Adipose tissue (tissue), 3 donors: Measurements from ENCODE around the gene KDM3B. TPM values are rescaled to one million over a fixed set of nuclear protein-coding genes. Genes with fewer than 3 reads are reported as not detected.
A peak's percentile ranks its signal among the peaks of the same experiment; 100 is the strongest.

Experiments
- H3K27ac ChIP-seq: one replicate; pipeline ENCODE4 v1.5.1; 2013; ENCODE audit warnings: low read depth, low read length
- WGBS, 3 donors: extraction: QIAGEN DNeasy Blood & Tissue Kit; methylation state at CpG; one replicate each; pipeline ENCODE4 v1.1.7; 2013; 5-methylcytosine and 5-hydroxymethylcytosine counted together
- polyA plus RNA-seq, 3 donors: library from polyadenylated mRNA; stranded (reverse); fragments of 200-250 nt; gene quantifications; one replicate each; pipeline ENCODE4 v1.2.3, GENCODE V29; 2013
- donor health status: healthy with polysubstance abuse.
- donor health status: Bipolar disorder and iron deficiency.
- donor health status: healthy.

Gene KDM3B
- polyA plus RNA-seq, 3 donors: 14.2 to 26.7 (median 22.9) TPM

GRCh38 chr5:138340008-138340407 lies 12.5 kb upstream of the KDM3B start:
- 76 to 92% (median 89%) methylated on average over 3 of the region's 3 CpGs for WGBS, 3 donors
- H3K27ac ChIP-seq: no peak overlapping the region

GRCh38 chr5:138344887-138345622 lies 7.4 kb upstream of the KDM3B start:
- WGBS, 3 donors: 97% methylated on average over 29 to 32 of the region's 32 CpGs
- no peak overlapping the region for H3K27ac ChIP-seq

- 90 to 96% (median 95%) methylated on average over 14 of the region's 14 CpGs for WGBS, 3 donors
Observed at GRCh38 chr5:138346889-138347288, 5.6 kb upstream of the KDM3B start.

GRCh38 chr5:138349852-138350562 lies 2.5 kb upstream of the KDM3B start:
- no peak overlapping the region for H3K27ac ChIP-seq
- 76 to 90% (median 88%) methylated on average over 1 of the region's 1 CpG for WGBS, 3 donors

More at GRCh38 chr5:138346889-138347288, 5.6 kb upstream of the KDM3B start:
- no peak overlapping the region for H3K27ac ChIP-seq

- no peak overlapping the region for H3K27ac ChIP-seq
Observed at GRCh38 chr5:138350563-138350890, 2.0 kb upstream of the KDM3B start.

DNA sequence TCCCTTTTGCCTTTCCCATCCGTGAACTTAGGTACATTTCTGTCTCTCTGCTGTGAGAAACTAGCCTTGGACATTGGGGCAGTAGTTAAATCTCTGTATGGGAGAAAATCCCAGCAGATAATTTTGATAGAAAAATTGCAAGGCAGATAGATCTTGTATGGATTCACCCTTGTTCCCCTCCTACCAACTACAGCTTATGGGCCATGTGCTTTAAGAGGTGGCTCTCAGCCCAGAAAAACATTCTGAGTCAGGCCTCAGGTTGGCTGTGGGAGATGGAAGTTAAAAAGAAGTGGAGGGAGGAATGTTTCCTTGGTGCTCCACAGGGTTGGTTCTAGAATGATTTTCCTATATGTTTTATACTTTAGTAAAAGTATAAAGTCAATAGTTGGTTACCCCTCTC lies 1.4 kb upstream of the KDM3B start:
- no peak overlapping the region for H3K27ac ChIP-seq
- 83 to 97% (median 94%) methylated on average over 1 of the region's 1 CpG for WGBS, 3 donors

DNA sequence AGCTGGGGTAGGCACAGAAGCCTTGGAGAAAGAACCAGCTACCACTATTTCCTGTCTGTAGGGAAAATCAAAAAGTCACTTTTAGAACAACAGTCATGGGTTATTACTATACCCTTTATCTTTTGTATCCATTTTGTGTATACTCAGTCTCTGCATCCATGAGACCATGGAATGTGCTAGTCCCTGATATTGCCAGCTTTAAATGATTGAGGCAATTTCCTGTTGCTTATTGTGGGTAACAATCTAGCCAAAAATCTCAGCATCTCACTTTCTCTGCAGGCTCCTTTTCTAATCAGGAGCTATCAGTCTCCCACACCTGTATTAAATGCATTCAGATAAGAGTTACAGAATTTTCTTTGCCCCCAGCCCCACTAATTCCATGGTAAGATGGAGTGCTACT lies 968 bp upstream of the KDM3B start:
- H3K27ac ChIP-seq: no peak overlapping the region

DNA sequence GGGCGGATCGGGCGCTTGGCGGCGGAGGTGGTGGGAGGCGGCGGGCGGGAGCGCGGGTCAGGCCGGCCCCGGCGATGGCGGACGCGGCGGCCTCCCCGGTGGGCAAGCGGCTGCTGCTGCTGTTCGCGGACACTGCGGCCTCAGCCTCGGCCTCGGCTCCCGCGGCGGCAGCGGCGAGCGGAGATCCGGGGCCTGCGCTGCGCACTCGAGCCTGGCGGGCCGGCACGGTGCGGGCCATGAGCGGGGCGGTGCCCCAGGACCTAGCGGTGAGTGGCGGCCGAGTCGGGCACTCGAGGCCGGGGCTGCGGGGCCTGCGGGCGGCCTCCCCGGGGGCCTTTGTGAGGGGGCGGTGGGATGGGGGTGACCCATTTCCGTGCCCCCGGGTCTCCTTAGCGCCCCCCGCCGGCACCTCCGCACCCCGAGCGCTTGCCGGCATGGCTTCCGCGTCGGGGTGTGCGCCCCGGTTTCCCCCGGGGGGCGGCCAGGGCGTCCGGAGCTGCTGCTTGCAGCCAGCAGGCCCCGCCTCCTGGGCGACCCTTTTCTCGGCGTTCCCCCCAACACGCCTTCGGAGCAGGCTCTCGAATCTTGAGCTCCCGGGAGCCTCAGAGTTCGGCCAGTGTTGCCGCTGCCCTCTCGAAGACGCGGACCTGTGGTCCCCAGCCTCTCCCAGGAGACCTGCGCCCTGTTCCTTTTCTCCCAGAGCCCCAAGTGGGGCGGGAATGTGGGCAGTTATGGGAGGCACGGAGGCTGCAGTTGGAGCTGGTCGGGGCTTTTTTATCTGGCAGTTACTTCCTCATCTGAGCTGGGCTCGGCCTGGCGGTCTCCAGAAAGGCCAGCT lies 456 bp downstream of the KDM3B start:
- peak overlapping the region; percentile 71 for H3K27ac ChIP-seq
- WGBS, 3 donors: 0 to 1% (median 1%) methylated on average over 53 to 88 of the region's 88 CpGs

- peak overlapping the region; percentile 71 for H3K27ac ChIP-seq
- 0 to 1% (median 1%) methylated on average over 11 of the region's 11 CpGs for WGBS, 3 donors
Observed at GRCh38 chr5:138353560-138354080, 1.1 kb downstream of the KDM3B start.

- 13 to 22% (median 15%) methylated on average over 5 of the region's 5 CpGs for WGBS, 3 donors
Observed at GRCh38 chr5:138354387-138354786, 1.9 kb downstream of the KDM3B start.

GRCh38 chr5:138354926-138355378 lies 2.5 kb downstream of the KDM3B start:
- 24 to 32% (median 26%) methylated on average over 6 of the region's 6 CpGs for WGBS, 3 donors
- H3K27ac ChIP-seq: no peak overlapping the region

More at GRCh38 chr5:138354387-138354786, 1.9 kb downstream of the KDM3B start:
- no peak overlapping the region for H3K27ac ChIP-seq

DNA sequence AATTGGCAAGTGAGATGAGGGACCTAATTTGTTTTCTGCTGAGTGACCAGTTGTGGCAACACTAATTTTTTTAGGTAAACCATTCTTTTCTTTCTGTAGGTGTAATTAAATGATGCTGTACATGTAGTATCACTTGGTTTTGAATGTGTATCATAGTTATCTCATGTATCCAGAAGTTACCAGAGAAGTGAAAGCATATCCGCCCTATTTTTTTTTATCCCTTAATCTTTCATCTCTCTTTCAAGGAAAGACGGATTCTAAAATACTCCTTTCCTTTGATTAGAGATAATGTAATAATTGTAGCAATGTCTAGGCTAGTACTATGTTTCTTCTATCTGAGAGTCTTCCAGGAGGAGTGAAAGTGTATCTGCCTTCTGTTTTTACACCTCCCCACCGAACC lies 7.1 kb downstream of the KDM3B start:
- 67 to 73% (median 71%) methylated on average over 3 of the region's 3 CpGs for WGBS, 3 donors
- H3K27ac ChIP-seq: no peak overlapping the region

GRCh38 chr5:138360941-138361452 lies 8.5 kb downstream of the KDM3B start:
- no peak overlapping the region for H3K27ac ChIP-seq
- 89 to 100% (median 100%) methylated on average over 1 of the region's 1 CpG for WGBS, 3 donors

DNA sequence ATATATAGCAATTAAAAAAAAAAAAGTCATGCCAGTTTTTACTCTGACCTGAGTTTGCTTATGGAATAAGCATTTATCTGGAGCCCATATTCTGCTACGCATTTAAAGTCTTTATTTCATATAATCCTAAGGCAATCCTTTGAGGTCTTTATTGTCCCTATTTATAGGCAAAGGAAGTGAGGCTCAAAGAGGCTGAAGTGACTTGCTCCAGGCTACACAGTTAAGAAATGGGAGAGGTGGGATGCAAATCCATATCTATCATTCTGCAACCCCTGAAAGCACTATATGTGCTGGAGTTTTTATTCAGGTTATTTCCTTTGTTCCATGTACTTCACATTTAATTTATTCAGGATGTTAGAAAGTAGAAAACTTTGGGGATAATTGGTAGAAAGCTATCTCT lies 12.1 kb downstream of the KDM3B start:
- 100% methylated on average over 1 of the region's 1 CpG for WGBS, 3 donors
- H3K27ac ChIP-seq: no peak overlapping the region

- WGBS, 3 donors: 47 to 81% (median 74%) methylated on average over 4 of the region's 4 CpGs
Observed at GRCh38 chr5:138366632-138367382, 14.3 kb downstream of the KDM3B start.

GRCh38 chr5:138369261-138369660 lies 16.8 kb downstream of the KDM3B start:
- peak overlapping the region; percentile 62 for H3K27ac ChIP-seq
- WGBS, 3 donors: 39 to 77% (median 50%) methylated on average over 5 of the region's 5 CpGs

More at GRCh38 chr5:138366632-138367382, 14.3 kb downstream of the KDM3B start:
- no peak overlapping the region for H3K27ac ChIP-seq

DNA sequence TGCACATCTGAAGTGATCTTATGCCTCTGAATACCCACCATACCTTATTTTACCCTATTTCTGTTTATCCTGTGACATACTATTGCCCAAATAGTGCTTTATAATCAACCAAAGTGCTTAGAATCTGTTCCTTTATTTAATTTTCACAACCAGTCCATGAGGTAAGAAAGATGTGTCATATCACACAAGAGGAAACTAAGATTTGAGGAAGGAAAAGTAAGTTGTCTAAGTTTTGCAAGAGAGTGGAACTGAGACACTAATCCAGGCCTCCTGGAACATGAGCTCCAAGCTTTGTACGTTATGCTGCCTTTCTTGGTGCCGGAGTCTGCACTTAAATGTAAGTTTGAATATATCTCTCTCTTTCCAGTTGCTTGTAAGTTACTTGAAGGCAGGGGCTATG lies 17.2 kb downstream of the KDM3B start:
- peak overlapping the region; percentile 62 for H3K27ac ChIP-seq
- WGBS, 3 donors: 37 to 82% (median 54%) methylated on average over 2 of the region's 2 CpGs

DNA sequence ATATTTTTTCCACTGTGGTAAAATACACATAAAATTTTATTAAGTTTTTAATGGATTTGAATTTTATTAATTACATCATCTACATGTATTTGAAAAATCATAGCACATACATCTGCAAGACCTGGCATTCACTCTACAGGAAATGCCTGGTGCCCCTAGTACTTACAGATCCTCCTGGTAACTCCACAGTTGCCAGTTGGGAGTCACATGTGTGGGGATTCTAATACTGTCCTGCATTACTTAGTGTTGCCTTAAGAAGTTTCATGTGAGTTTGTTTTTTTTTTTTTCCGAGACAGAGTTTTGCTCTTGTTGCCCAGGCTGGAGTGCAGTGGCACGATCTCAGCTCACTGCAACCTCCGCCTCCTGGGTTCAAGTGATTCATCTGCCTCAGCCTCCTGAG lies 18.1 kb downstream of the KDM3B start:
- H3K27ac ChIP-seq: no peak overlapping the region
- 80 to 90% (median 90%) methylated on average over 3 of the region's 3 CpGs for WGBS, 3 donors
